Stomach (tissue), 4 donors: ENCODE data around the gene MSI2.

Experiments used
- POLR2A ChIP-seq, 4 donors: fragments of 450-650 bp; IDR thresholded peaks; one replicate each; pipeline ENCODE4 v1.6.1; 2016; ENCODE audit warnings: antibody characterized with exemption in 4 of 4, control low read depth in 2 of 4, mild to moderate bottlenecking in 1 of 4, moderate library complexity in 1 of 4
- TF ChIP-seq, protein P1 (sequence below), 7 experiments: fragments of 450-650 bp in 4 of 7; fragments of 200-600 bp in 3 of 7; sonication (generic) in 3 of 7; IDR thresholded peaks; one replicate each; pipeline ENCODE4 v1.5.1; 2016 to 2019; ENCODE audit warnings: antibody characterized with exemption in 7 of 7, control low read depth in 2 of 7, mild to moderate bottlenecking in 1 of 7

- TF ChIP-seq, protein P1, sequence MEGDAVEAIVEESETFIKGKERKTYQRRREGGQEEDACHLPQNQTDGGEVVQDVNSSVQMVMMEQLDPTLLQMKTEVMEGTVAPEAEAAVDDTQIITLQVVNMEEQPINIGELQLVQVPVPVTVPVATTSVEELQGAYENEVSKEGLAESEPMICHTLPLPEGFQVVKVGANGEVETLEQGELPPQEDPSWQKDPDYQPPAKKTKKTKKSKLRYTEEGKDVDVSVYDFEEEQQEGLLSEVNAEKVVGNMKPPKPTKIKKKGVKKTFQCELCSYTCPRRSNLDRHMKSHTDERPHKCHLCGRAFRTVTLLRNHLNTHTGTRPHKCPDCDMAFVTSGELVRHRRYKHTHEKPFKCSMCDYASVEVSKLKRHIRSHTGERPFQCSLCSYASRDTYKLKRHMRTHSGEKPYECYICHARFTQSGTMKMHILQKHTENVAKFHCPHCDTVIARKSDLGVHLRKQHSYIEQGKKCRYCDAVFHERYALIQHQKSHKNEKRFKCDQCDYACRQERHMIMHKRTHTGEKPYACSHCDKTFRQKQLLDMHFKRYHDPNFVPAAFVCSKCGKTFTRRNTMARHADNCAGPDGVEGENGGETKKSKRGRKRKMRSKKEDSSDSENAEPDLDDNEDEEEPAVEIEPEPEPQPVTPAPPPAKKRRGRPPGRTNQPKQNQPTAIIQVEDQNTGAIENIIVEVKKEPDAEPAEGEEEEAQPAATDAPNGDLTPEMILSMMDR (IDR thresholded peaks at IDR 0.05): no peak
- TF ChIP-seq POLR2A (IDR thresholded peaks at IDR 0.05): no peak
These were observed 348.7 kb downstream of the MSI2 start for GRCh38 chr17:57604771-57605674.
